ENCODE results near the gene LSS.
"Not testable (repeated sequence)": the region's sequence is repeated elsewhere in the genome, so short reads cannot be mapped to it uniquely, and the experiment has no call there.

The LSS gene

GRCh38 chr21:46229133-46229922 lies 754 bp upstream of the LSS start:
- Mint-ChIP-seq H3K4me3 (peak overlapping the region; percentile 90), H3K36me3 (peaks cover 40% of the 10 kb centered on the region), H3K27me3 (no peaks in the 10 kb centered on the region), H3K9me3 (peaks cover 3% of the 10 kb centered on the region), H3K4me1 (peaks cover 59% of the 10 kb centered on the region), H3K27ac (peak overlapping the region; percentile 87)
- ATAC-seq = peak; percentile 70

- peaks cover 62% of the 10 kb centered on the region for H3K4me1 Mint-ChIP-seq
- no peaks in the 10 kb centered on the region for H3K27me3 Mint-ChIP-seq
- H3K9me3 Mint-ChIP-seq = peaks cover 3% of the 10 kb centered on the region
- peak overlapping the region; percentile 80 for H3K4me3 Mint-ChIP-seq
- ATAC-seq = no peak
- H3K27ac Mint-ChIP-seq = peak overlapping the region; percentile 87
- peaks cover 28% of the 10 kb centered on the region for H3K36me3 Mint-ChIP-seq
These were observed 696 bp downstream of the LSS start for GRCh38 chr21:46227811-46228344.

GRCh38 chr21:46226920-46227599 lies 1.5 kb downstream of the LSS start:
- ATAC-seq = no peak
- H3K4me3 Mint-ChIP-seq = peak overlapping the region; percentile 80
- H3K27me3 Mint-ChIP-seq = no peaks in the 10 kb centered on the region

GRCh38 chr21:46226146-46226545 lies 2.4 kb downstream of the LSS start:
- peaks cover 19% of the 10 kb centered on the region for H3K36me3 Mint-ChIP-seq
- no peak for ATAC-seq
- peak overlapping the region; percentile 87 for H3K27ac Mint-ChIP-seq
- H3K4me3 Mint-ChIP-seq = peak overlapping the region; percentile 80
- no peaks in the 10 kb centered on the region for H3K27me3 Mint-ChIP-seq
- peaks cover 63% of the 10 kb centered on the region for H3K4me1 Mint-ChIP-seq
- H3K9me3 Mint-ChIP-seq = peaks cover 3% of the 10 kb centered on the region

More at GRCh38 chr21:46226920-46227599, 1.5 kb downstream of the LSS start:
- Mint-ChIP-seq H3K9me3 (peaks cover 3% of the 10 kb centered on the region), H3K27ac (peak overlapping the region; percentile 87), H3K4me1 (peaks cover 69% of the 10 kb centered on the region), H3K36me3 (peaks cover 27% of the 10 kb centered on the region)

GRCh38 chr21:46223661-46224060 lies 4.9 kb downstream of the LSS start:
- H3K27ac Mint-ChIP-seq, H3K27me3 Mint-ChIP-seq, H3K4me3 Mint-ChIP-seq, H3K9me3 Mint-ChIP-seq, ATAC-seq: not testable (repeated sequence)
- Mint-ChIP-seq H3K4me1 (peaks cover 49% of the 10 kb centered on the region), H3K36me3 (peaks cover 38% of the 10 kb centered on the region)

GRCh38 chr21:46223217-46223616 lies 5.4 kb downstream of the LSS start:
- H3K4me1 Mint-ChIP-seq = peaks cover 49% of the 10 kb centered on the region
- H3K9me3 Mint-ChIP-seq = peaks cover 3% of the 10 kb centered on the region

GRCh38 chr21:46222436-46223116 lies 6.0 kb downstream of the LSS start:
- ATAC-seq = no peak
- Mint-ChIP-seq H3K9me3 (peaks cover 3% of the 10 kb centered on the region), H3K36me3 (peaks cover 39% of the 10 kb centered on the region), H3K4me1 (peaks cover 44% of the 10 kb centered on the region), H3K27me3 (no peaks in the 10 kb centered on the region), H3K27ac (no peak overlapping the region), H3K4me3 (no peak overlapping the region)

More at GRCh38 chr21:46223217-46223616, 5.4 kb downstream of the LSS start:
- Mint-ChIP-seq H3K36me3 (peaks cover 39% of the 10 kb centered on the region), H3K4me3 (no peak overlapping the region), H3K27ac (no peak overlapping the region), H3K27me3 (no peaks in the 10 kb centered on the region)
- no peak for ATAC-seq

- peaks cover 39% of the 10 kb centered on the region for H3K36me3 Mint-ChIP-seq
- ATAC-seq = no peak
- H3K4me1 Mint-ChIP-seq = peaks cover 37% of the 10 kb centered on the region
- no peaks in the 10 kb centered on the region for H3K27me3 Mint-ChIP-seq
- H3K4me3 Mint-ChIP-seq = no peak overlapping the region
- H3K27ac Mint-ChIP-seq = no peak overlapping the region
- H3K9me3 Mint-ChIP-seq = peaks cover 3% of the 10 kb centered on the region
These were observed 6.7 kb downstream of the LSS start for GRCh38 chr21:46221664-46222435.

GRCh38 chr21:46220847-46221246 lies 7.7 kb downstream of the LSS start:
- H3K4me3 Mint-ChIP-seq = no peak overlapping the region
- H3K36me3 Mint-ChIP-seq = peaks cover 40% of the 10 kb centered on the region
- ATAC-seq = no peak
- peaks cover 27% of the 10 kb centered on the region for H3K4me1 Mint-ChIP-seq
- H3K9me3 Mint-ChIP-seq = peaks cover 3% of the 10 kb centered on the region
- H3K27ac Mint-ChIP-seq = no peak overlapping the region
- no peaks in the 10 kb centered on the region for H3K27me3 Mint-ChIP-seq

- H3K4me1 Mint-ChIP-seq = peaks cover 22% of the 10 kb centered on the region
- H3K27me3 Mint-ChIP-seq = no peaks in the 10 kb centered on the region
- H3K9me3 Mint-ChIP-seq = no peaks in the 10 kb centered on the region
- no peak overlapping the region for H3K27ac Mint-ChIP-seq
- no peak for ATAC-seq
- no peak overlapping the region for H3K4me3 Mint-ChIP-seq
- H3K36me3 Mint-ChIP-seq = peaks cover 37% of the 10 kb centered on the region
These were observed 8.2 kb downstream of the LSS start for GRCh38 chr21:46220275-46220810.

GRCh38 chr21:46219591-46220239 lies 8.9 kb downstream of the LSS start:
- Mint-ChIP-seq H3K4me1 (peaks cover 19% of the 10 kb centered on the region), H3K4me3 (no peak overlapping the region), H3K27me3 (no peaks in the 10 kb centered on the region), H3K36me3 (peaks cover 39% of the 10 kb centered on the region), H3K27ac (no peak overlapping the region), H3K9me3 (no peaks in the 10 kb centered on the region)
- ATAC-seq = no peak

- no peaks in the 10 kb centered on the region for H3K27me3 Mint-ChIP-seq
- no peaks in the 10 kb centered on the region for H3K9me3 Mint-ChIP-seq
- no peak overlapping the region for H3K27ac Mint-ChIP-seq
- peaks cover 15% of the 10 kb centered on the region for H3K4me1 Mint-ChIP-seq
- peaks cover 44% of the 10 kb centered on the region for H3K36me3 Mint-ChIP-seq
- no peak overlapping the region for H3K4me3 Mint-ChIP-seq
- ATAC-seq = no peak
These were observed 9.5 kb downstream of the LSS start for GRCh38 chr21:46218906-46219590.

GRCh38 chr21:46217511-46218196 lies 10.9 kb downstream of the LSS start:
- Mint-ChIP-seq H3K27me3 (no peaks in the 10 kb centered on the region), H3K9me3 (no peaks in the 10 kb centered on the region), H3K4me1 (peaks cover 13% of the 10 kb centered on the region), H3K27ac (no peak overlapping the region), H3K36me3 (peaks cover 53% of the 10 kb centered on the region), H3K4me3 (no peak overlapping the region)
- no peak for ATAC-seq

Measured in stimulated activated memory B cell treated with anti-CD40 and anti-IgM and Interleukin-4, amounts not matched to agents 10 μg/mL and 1 μg/mL and 100 μg/mL, for 72 hours (primary cell).